Spleen (tissue), 7 donors: Measurements from ENCODE around the gene GALT.

Source experiments
- CTCF ChIP-seq, 11 experiments: fragments of 200-600 bp in 7 of 11; fragments of 450-650 bp in 4 of 11; sonication (generic) in 4 of 11; IDR thresholded peaks in 8 of 11; conservative IDR thresholded peaks in 3 of 11; 1 replicate in 7 of 11; 2 replicates in 4 of 11; pipeline versions ENCODE4 v1.4.0 to v1.8.0; 2016 to 2021; ENCODE audit warnings: antibody characterized with exemption in 11 of 11, inconsistent platforms in 4 of 11, mild to moderate bottlenecking in 1 of 11
- POLR2A ChIP-seq, 3 donors: fragments of 450-650 bp; IDR thresholded peaks; one replicate each; pipeline ENCODE4 v1.5.1; 2017; ENCODE audit warnings: antibody characterized with exemption in 3 of 3, mild to moderate bottlenecking in 1 of 3
- donor health status: DM: no; HTN: no; CAD: no; lungs with moderate emphysema.
- donor health status: DM: no; HTN: no; CAD: no.
- donor health status: DM: no; HTN: no; CAD: no.

GRCh38 chr9:34689116-34689470 lies 42.6 kb downstream of the GALT start:
- TF ChIP-seq CTCF (IDR thresholded peaks at IDR 0.05 in 8 of 11, conservative IDR thresholded peaks at IDR 0.05 in 3 of 11) (no peak), POLR2A (IDR thresholded peaks at IDR 0.05) (no peak)
